GDM1 (cell line): Measurements from ENCODE around the gene ZNF697.
"Not testable (repeated sequence)": the region's sequence is repeated elsewhere in the genome, so short reads cannot be mapped to it uniquely, and the experiment has no call there.

ENCODE experiments used
- DNase-seq: peaks from one replicate; lab custom pipeline; 2025; lab: John Stamatoyannopoulos, UW

ZNF697 gene

DNA sequence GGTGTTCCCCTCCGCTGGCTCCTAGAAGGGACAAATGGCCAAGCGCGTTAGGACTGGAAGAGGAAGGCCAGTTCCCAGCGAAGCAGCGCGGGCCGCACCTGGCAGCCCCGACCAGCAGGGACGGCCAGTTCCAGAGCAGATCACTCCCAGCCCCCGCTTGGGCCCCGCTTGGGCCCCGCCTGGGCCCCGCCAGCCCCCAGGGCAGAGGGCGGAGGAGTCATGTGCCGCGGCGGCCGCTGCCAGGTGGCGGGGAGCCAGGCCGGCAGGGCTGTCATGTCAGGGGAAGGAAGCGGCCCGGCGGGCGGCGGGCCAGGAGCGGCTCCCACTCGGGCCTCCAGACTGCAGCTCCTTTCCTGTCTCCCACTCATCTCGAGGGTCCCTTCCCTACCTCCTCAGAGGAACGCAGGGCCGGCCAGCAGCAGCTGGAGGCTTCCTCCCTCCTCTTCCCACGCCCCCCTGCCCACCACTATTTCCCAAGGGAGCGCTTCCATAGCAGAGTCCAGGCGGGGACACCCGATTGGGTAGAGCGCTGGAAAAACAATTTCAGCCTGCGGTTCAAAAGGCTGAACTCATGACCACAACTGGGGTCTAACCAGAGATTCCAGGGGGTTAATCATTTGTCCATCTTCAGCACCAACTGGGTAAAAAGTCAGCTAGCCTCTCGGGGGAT is 16.5 kb downstream of the ZNF697 start:
- peak; percentile 5 for DNase-seq

DNA sequence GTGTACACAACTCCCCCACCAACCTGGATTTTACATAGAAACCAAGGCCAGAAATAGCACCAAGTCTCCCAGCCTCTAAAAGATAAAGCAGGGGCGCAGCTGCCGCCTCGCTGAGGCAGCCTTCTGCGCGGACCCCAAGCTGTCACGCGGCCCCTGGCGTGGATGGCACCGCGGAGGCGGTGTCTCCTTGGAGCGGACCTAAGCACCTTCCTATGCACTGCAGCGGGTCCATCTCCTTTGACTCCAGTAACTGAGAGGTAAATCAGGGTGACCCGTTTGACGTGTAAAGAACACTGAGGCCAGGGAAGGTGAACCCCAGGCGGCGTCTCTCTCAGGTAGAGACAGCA is 17.0 kb downstream of the ZNF697 start:
- no peak for DNase-seq

DNA sequence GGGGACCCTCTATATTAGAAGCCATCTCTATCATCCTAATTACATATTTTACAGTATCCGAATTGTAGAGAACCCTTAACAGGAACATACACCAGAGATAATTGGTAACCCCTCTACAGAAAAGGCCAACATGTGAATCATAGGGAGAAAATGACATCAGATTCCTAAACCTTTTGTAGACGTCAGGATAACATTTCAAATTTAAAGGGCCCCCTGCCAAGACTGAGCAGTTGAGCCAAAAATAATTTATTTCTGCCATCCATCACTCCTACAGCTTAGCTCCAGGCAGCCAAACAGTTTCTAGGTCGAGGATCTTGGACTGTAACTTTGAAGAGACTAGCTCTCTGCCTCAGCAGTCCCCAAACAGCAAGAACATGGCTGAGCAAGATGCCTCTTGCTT is 21.2 kb downstream of the ZNF697 start:
- DNase-seq: no peak

DNA sequence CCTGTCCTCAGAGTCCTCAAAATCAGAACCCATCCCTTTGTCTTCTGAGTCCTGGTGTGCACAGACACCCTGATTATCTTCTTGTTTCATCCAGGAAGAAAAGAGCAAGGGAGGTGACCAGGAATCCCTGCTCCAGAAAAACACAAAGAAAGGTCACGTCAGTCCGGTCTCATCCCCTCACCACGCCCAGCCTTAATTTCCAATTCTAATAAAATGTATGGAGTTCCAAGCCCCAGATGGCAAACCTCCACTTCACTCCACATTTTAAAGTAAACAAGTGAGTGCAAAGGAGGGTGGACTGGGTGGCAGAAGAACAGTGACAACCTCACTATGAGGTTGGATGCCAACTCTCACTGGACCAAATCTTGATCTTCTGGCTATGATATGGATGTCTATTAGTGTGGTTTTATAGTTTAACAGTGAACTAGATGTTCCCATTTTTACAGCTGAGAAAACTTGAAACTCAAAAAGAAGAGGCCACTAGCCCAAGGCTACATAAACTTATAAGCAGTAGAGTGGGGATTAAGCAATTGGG is 22.0 kb downstream of the ZNF697 start:
- no peak for DNase-seq

DNA sequence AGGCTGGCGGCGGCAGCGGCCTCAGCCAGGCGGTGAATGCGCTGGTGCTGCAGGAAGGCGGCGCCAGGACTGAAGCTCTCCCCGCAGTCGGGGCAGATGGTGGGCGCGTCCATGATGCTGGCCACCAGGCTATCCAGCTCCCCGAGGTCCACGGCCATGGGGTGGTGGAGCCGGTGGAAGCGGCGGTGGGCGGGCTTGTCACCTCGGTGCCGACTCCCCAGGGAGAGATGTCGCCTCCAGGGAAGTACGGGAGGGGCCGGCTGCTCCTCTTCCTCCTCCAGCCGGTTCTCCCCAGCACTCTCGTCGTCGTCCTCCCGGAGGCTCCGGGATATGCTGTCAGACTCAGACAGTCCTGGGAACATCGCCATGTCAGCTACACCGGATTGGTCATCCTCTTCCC is 24.4 kb downstream of the ZNF697 start:
- DNase-seq: no peak

DNA sequence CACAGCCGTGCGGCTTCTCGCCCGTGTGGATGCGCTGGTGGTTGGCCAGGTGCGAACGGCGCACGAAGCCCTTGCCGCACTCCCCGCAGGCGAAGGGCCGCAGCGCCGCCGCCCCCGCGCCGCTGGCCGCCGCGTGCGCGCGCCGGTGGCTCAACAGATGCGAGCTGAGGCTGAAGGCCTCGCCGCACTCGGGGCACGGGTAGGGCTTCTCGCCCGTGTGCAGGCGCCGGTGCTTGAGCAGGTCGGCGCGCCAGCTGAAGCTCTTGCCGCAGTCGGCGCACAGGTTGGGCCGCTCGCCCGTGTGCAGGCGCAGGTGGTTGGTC is 24.9 kb downstream of the ZNF697 start:
- no peak for DNase-seq

DNA sequence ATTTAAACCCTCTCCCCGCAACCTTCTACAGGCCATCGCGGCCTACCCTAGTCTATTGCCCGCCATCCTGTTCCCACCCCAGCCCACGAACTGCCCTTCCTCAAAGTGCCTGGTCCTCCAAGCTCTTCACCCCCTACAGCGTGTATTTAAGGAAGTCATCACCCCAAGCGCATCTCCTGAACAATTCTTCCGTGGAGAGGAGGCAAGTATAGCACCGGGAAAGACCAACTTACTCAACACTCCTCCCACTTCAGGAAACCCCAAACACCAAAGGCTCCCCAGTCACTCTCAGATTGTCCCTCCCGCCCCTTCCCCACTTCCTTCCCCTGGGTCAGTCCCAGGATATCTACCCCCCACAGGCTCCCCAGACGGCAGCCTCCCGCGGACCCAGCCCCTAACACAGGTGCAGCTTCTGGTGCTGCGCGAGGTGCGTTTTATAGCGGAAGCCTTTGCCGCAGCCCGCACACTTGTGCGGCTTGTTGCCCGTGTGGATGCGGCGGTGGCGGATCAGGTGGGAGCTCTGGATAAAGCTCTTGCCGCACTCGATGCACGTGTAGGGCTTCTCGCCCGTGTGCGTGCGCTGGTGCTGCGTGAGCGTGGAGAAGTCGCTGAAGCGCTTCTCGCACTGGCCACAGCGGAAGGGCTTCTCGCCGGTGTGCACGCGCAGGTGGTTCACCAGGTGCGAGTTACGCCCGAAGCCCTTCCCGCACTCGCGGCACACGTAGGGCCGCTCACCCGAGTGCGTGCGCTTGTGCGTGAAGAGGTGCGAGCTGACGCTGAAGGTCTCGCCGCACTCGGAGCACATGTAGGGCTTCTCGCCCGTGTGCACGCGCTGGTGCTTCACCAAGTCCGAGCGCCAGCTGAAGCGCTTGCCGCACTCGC is 25.5 kb downstream of the ZNF697 start:
- peak; percentile 1 for DNase-seq

DNA sequence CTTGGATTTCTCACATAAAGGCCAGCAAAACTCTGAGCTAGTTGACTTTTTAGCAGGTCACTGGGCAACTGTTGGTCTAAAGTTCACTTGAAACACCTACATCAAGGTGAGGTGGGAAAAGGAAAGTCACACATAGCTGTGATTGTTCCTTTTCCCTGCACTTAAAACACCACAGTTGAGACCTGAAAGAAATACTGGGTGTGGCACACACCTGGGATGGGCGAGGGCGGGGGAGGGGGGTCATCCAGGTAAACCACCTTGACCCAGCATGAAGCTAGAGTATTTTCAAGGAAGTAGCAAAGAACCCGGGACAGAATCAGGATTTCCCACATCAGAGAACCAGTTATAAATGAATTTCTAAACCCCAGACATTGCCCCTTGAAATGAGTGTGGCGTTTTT is 26.4 kb downstream of the ZNF697 start:
- no peak for DNase-seq

DNA sequence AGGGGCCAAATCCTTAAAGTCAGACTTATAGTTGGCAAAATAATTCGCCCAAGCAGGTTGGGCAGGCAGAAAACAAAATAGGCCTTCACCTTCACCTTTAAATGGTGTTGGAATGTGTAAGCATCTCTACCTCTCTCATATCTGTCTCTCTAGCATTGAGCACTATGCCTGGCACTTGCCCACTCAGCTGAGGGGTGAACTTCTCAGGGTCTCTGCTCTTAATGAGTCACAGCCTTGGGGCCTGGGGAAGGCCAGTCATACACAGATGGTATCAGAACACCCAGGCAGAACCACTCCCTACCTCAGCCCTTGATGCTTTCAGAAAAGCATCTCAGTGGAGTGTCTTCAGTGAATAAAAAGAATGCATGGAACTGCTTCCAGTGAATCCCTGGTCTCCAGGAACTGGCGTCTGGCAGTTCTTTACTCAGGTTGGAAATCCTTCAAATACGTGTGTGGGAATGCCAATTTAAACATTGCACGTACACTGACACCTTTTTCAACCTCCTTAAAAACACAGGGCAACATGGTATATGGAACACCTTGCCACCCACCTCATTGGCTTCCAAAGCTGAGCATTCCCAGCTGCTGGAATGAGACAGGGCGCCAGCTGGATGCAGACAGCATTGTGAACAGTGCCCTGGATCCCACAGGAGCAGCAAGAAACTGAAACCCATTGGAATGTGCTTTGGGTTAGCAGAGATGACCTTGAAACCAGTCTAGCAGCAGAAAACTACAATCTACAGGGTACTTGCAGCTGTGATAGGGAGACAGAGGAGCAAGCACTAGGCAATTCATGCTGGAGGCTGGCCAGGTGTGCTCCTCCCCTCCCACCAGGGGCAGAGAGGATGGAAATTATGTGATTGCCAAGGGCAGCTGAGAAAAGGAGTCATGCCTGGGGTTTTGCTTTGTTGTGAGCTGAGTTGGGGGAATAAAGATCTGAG is 30.0 kb downstream of the ZNF697 start:
- DNase-seq: no peak

DNA sequence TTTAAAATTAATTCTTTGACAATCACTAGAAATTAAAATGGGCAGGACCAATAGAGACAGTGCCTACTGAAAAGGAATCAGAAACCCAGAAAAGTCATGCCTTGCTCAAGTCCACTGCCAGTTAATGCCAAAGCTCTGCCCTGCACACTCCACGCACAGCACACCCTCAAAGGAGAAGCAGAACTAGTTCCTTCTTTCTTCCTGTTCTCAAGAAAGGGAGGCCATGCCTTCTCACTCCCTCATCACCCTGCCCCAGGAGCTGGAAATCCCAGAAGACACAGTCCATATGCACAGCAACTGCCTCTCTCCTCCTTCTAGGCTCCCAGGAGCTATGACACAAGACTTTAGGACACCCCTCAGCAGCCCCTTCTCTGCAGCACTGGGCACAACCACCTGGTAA is 31.3 kb downstream of the ZNF697 start:
- peak; percentile 1 for DNase-seq

DNA sequence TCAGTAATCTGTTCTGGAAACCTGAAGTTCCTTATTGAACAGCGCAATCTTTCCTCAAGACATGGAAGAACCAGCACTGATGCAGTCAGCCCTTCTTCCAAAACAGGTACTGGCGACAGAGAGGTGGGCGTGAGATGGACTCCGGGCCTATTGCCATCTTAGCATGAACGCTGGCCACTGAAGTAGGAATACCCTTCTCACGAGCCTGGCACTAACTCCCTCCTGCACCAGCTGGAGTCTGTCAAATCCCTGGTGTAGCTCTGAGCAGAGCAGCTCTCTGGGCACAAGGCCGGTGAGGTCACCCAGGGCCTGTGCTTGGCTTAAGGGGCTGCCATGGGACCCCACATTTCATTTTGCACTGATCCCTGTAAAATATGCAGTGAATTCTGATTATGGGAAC is 33.0 kb downstream of the ZNF697 start:
- not testable (repeated sequence) for DNase-seq

DNA sequence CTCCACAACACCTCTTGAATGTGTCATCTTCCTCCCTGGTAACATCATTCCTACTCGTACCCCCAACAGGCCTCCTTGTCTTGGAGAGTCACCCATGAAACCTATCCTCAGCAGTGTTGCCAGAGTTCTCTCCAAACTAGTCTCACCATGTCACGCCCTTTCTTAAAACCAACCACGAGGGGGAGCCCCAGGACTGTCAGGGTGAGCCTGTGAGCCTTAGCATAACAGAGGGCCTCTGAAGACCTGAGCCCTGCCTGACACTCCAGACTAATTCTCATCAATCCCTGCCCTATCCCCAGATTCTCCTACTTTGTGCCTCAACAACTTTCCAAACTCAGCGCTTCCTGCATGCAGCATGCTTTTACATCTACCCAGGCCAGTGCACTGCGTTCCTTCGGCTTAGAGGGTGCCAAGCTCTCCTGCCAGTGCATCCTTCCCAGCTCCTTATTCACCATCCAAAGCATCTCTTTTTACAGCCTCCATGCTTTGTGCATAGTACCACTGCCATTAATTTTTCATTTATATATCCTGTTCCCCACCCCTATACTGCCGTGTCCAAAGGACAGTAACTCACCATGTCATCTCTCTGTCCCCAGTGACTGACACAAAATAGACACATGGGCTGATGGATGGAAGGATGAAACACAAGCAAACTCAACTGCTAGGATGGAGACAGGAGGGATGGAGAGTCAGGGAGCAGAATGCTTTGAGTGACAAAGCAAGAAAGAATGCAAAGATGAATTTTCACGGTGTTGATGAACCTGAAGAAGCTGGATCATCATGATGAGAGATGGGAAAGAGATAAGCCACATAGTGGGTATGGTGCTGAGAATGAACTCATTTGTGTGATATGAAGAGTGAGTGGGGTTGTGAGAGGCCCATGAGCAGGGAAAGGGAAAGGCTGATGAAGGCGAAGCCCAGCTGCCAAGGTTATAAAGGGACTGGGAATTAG is 34.0 kb downstream of the ZNF697 start:
- DNase-seq: peak; percentile 71

DNA sequence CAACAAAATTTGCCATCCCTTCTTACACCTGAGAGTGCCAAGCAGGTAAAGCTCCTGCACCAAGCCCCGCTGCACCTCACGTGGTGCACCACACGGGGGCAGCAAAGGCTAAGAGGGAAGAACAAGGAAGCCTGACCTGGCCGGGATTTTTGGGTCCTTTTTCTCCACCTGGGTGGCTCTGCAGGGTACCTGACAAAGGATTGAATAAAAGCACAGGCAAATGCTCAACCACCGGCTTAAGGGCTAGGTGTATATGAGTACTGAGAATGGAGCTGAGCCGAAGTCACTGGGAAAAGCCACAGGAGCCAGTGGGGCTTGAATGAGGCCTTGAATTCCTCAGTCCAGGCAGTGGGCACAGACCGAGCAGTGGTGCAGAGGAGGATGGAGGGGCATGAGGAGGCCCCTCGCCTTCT is 36.4 kb downstream of the ZNF697 start:
- DNase-seq: peak; percentile 39

DNA sequence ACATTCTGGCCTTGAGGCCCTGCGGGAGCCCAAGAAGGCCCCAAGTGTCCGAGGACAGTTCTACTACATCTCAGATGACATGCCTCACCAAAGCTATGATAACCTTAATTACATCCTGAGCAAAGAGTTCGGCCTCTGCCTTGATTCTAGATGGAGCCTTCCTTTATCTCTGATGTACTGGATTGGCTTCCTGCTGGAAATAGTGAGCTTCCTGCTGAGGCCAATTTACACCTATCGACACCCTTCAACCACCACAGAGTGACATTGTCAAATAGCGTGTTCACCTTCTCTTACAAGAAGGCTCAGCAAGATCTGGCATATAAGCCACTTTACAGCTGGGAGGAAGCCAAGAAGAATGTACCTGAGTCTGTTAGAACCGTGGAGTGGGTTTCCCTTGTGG is 39.2 kb downstream of the ZNF697 start:
- DNase-seq: not testable (repeated sequence)

DNA sequence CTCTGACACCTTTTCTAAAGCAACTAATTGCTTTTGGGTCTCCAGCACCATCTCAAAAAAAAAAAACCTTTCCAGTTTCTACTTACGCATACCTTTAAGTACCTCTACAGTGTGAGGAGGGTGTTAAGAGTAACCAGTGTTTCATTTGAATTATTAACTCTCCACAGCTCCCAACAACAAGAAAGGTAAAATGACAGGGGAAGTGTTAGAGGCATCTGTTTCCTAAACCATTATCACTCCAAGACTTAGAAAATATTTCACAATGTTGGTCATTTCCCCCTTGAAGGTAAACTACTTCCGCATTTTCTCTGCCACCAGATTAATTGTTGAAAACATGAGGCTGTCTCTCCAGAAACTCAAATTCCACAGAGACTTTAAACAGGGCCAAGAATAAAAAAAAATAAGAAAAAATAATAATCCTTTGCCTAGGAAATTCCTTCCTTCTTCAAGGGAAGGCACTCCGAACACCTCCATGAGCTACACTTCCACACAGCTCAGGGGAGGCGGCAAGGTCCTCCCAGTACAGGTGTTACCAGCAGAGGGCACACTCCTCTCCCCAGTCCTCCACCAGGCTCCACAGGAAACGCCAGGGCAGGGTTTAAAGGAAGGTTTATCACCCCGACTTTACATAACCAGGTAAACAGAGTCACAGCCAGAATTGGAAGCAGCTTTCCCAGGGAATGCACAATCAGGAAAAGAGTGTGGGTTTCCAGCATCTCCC is 40.8 kb downstream of the ZNF697 start:
- DNase-seq: peak; percentile 22

DNA sequence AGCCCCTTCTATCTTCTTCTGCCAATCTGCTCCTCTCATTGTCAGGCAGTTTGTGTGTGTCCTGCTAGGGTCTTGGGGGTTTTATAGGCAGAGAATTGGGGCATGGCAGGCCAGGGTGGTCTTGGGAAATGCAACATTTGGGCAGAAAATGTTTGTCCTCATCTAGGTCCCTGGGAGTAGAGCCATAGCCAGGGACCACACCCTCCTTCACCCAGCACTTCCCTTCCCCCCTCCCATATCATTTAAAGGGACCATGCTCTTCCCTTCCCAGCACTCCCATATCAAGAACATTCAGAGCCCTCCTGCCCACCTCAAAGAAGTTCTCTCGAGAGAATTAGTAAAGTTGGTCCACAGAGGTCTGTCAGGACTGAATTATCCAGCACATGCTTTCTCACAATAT is 41.7 kb downstream of the ZNF697 start:
- no peak for DNase-seq

DNA sequence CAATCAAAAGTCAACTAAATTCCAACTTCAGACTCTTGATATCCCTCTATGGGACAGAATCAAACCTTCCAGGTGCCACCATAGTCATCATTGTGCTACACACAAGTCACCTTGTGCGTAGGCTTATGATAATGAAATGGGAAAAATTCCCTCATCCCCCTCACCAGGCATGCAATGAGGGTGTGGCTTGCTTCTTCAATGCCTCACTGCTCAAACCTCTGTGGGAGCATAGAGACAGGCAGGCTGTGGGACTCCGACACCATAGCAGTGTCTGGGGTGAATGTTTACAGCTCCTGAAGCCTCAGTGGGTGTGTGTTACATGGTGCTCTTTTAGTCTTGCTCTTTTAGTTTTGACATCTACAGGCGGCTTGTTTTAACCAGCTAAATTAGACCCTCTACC is 42.4 kb downstream of the ZNF697 start:
- no peak for DNase-seq

DNA sequence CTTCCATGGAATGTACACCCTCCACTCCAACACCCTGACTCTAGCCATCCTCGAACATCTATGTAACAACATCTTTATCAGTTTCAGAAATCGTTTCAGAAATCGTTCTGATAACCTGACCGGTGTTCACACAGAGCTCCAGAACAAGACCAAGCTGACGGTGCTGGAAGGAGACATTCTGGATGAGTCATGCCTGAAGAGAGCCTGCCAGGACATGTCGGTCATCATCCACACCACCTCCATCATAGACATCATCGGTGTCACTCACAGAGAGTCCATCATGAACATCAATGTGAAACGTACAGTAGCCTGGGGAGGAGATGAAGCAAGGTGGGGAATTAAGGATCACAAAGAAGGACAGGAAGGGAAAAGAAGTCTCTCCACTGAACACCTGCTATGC is 43.0 kb downstream of the ZNF697 start:
- not testable (repeated sequence) for DNase-seq

DNA sequence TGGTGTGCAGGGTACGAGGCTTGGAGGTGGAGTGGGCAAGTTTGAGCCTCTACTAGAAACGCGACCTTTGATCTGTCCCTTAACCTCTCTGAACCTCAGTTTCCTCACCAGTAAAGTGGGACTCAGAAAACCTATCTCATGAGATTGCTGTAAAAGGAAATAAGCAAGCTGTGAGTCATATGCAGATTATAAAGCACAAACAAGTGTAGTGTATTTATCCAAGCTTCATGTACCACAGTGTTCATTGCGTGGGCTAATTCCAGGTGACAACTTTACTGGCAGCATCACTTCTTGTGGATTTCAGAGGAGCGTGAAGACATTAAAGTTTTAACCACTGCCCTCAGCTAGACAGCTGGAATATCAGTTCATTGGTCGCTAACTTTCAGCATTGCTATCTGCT is 44.4 kb downstream of the ZNF697 start:
- no peak for DNase-seq

DNA sequence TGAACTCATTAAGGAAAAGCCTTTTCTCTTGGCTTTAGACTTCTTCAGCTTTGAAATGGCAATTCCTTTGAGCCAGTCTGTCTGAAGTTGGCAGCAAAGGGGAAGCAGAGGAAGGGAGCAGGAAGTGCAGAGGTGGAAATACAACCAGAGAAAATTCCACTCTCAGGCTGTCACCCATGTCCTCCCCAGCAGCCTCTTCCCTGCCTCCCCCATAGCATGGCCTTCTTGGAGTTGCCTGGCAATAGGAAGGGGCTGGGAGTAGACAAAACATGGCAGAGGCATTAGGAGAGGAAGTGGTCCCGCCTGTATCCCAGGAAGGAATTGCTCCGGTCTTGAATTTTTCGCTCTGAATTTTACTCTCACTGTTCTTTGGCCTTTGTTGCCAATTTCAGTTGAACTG is 44.8 kb downstream of the ZNF697 start:
- DNase-seq: not testable (repeated sequence)

DNA sequence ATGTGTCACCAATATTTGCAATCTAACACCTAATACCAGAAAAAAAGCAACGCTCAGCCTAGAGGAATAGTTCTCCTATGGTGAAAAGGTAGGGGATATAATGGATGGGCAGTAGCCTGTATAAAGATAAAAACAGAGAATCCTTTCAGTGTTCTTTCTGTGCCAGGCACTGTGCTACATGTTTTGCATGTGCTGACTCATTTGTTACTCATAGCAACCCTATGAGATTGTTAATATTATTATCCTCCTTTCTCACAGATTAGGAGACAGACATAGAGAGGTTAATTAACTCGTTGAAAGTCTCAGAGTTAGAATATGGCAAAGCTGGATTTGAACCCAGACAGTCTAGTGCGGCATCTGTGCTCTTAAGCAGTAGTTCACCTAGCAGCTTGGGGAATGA is 45.3 kb downstream of the ZNF697 start:
- DNase-seq: not testable (repeated sequence)
